ENCODE data around the gene SPDYE3.
"Not testable (repeated sequence)": the region's sequence is repeated elsewhere in the genome, so short reads cannot be mapped to it uniquely, and the experiment has no call there.

SPDYE3 gene, protein sequence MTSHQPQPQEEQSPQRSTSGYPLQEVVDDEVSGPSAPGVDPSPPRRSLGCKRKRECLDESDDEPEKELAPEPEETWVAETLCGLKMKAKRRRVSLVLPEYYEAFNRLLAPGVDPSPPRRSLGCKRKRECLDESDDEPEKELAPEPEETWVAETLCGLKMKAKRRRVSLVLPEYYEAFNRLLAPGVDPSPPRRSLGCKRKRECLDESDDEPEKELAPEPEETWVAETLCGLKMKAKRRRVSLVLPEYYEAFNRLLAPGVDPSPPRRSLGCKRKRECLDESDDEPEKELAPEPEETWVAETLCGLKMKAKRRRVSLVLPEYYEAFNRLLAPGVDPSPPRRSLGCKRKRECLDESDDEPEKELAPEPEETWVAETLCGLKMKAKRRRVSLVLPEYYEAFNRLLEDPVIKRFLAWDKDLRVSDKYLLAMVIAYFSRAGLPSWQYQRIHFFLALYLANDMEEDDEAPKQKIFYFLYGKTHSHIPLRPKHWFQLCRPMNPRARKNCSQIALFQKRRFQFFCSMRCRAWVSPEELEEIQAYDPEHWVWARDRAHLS

DNA sequence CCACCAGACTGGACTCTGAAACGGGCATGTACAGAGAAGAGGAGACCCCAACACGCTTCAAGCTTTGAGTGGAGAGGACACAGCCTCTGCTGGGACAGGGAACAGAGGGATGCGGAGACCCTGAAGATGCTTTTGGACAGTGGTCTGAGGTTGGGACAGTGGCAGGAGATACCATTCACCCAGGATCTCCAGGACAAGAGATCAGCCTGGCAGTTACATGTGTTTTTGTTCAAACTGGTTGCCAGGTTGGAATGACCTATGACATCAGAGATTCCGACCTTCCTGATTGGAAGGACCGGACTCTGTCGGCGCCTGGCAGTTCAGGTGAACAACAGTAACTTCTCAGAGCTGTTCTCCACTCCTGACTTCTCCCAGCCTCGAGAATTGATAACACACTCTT is at the start of gene SPDYE3:
Gene SPDYE3 (plus strand): TSS at position 301 of the 400 bp plus-strand sequence. CDS start 184 bp downstream, outside the sequence.
- not testable (repeated sequence) for DNase-seq (ENCODE audit: low read depth)

DNA sequence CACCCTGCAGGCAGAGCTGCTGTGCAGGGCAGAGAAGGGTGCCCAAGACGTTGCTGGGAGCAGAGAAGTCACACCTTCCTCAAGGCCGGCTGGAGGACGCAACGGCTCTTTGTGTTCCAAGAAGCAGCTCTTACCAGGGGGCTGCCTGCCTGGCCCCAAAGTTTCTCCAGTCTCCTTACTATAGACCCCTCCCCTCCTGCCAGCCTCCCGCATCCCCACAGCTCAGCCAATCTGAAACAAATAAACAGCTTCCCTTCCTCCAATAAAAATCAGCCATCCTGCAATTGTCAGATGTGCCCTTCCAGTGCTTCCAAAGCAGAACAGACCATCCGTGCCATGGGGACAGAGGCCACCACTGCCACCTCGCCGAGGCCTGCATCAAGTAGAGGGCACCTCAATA is 47.5 kb upstream of the SPDYE3 start:
- DNase-seq (ENCODE audit: low read depth): not testable (repeated sequence)

DNA sequence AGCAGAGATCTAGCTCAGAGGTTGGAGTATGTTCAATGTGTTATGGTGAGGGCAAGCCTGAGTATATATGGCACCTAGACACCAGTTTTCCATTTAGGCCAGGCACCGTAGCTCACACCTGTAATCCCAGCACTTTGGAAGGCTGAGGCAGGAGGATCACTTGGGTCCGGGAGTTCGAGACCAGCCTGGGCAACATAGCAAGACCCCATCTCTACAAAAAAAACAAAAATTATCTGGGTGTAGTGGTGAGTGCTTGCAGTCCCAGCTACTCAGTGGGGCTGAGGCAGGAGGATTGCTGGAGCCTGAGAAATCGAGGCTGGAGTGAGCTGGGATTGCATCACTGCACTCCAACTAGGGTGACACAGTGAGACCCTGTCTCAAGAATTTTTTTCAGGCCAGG is 44.6 kb upstream of the SPDYE3 start:
- DNase-seq (ENCODE audit: low read depth): not testable (repeated sequence)

DNA sequence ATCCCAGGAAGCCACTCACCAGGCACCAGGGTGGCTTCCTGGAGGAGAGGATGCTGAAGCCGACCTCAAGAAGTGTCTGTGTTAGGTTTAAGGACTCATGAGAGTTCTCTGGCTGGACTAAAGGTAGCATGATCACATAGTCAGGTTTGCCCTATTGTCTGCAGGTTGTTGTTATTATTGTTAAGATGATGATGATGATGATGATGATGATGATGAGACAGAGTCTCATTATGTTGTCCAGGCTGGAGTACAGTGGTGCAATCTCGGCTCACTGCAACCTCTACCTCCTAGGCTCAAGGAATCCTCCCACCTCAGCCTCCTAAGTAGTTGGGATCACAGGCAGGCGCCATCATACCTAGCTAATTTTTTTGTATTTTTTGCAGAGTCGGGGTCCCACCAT is 43.3 kb upstream of the SPDYE3 start:
- DNase-seq (ENCODE audit: low read depth): not testable (repeated sequence)

DNA sequence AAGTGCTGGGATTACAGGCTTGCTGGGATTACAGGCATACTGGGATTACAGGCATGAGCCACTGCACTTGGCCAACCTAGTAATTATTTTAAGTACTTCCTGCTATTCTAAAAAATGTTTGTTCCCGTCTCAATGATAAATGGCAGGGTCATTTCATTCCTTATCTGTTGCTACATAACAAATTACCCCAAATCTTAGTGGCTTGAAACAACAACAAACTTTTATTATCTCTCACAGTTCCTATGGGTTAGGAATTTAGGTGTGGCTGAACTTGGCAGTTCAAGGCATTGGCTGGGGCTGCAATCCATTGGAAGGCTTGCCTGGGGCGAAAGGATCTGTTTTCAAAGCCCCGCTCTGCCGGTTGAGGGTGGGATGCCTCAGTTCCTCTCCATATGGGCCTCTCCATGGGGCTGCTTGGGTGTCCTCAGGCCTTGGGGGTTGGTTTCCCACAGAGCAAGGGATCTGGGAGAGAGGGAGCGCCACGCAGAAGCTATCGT is 42.8 kb upstream of the SPDYE3 start:
- not testable (repeated sequence) for DNase-seq (ENCODE audit: low read depth)

DNA sequence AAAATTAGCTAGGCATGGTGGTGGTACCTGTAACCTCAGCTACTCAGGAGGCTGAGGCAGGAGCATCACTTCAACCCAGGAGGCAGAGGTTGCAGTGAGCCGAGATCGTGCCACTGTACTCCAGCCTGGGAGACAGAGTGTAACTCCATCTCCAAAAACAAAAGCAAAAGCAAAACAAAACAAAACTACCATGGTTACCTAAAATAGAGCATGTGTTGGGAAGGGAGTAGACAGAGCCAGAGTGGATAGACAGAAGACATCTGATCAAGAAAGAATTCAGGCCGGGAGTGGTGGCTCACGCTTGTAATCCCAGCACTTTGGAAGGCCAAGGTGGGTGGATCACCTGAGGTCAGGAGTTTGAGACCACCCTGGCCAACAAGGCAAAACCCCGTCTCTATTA is 41.7 kb upstream of the SPDYE3 start:
- not testable (repeated sequence) for DNase-seq (ENCODE audit: low read depth)

DNA sequence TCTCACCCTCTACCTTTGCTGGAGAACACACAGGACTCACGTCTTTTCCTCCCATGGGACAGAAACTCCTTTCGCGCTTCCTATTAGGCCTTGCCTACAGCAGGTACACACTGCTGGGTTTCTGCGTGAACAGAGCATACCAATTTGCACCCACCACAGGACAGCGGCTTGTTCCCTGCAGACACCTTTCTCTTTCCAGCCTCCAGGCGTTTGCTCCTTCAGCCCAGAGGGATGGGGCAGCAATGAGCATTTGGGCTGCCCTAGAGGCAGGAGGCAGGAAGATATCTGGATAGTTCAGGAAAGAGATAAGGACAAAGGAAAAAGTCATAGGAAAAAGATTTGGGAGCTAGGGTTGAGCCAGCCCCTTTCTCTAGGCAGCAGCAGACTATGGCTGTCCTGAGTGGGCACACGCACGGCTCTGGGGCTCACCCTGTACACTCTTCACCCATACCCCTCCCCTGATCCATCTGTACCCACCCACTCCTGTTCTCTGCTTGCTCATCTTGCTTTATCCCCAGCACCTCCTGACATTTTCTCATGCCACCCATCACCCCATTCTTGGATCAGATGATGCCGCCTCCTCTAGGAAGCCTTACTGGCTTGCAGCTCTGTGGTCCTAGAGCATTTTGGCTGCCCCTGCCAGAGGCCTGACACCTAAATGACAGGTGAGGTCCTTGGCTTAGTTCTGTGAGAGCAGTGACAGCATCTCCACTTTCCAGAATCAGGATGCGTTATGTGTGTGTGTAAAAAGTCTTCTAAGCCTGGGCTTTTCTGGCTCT is 40.7 kb upstream of the SPDYE3 start:
- DNase-seq (ENCODE audit: low read depth): no peak

DNA sequence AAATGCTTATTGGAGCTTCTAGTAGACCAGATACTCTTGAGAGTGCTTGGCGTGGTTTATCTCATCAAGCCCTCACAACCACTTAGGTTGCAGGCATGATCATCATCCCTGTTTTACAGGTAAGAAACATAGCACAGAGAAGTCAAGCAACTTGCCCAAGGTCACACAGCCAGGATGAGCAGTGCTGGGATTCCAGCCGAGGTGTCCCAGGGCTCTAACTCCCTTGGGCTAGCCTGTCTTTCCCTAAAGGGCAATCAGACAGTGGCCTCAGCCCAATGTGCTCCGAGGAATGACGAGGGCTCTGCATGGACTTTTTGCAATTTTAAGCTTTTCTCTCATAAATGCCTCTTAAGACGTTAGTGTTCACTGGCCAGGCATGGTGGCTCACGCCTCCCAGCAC is 39.9 kb upstream of the SPDYE3 start:
- no peak for DNase-seq (ENCODE audit: low read depth)

DNA sequence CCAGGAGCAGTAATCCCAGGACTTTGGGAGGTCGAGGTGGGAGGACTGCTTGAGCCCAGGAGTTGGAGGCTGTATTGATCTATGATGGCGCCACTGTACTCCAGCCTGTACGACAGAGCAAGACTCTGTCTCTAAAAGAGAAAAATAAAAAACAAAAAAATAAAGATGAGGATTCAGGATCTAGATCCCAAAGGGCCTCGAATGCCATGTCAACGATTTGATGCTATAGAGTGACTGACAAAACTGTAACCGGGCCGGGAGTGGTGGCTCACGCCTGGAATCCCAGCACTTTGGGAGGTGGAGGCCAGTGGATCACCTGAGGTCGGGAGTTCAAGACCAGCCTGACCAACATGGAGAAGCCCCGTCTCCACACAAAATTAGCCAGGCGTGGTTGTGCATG is 38.6 kb upstream of the SPDYE3 start:
- not testable (repeated sequence) for DNase-seq (ENCODE audit: low read depth)

DNA sequence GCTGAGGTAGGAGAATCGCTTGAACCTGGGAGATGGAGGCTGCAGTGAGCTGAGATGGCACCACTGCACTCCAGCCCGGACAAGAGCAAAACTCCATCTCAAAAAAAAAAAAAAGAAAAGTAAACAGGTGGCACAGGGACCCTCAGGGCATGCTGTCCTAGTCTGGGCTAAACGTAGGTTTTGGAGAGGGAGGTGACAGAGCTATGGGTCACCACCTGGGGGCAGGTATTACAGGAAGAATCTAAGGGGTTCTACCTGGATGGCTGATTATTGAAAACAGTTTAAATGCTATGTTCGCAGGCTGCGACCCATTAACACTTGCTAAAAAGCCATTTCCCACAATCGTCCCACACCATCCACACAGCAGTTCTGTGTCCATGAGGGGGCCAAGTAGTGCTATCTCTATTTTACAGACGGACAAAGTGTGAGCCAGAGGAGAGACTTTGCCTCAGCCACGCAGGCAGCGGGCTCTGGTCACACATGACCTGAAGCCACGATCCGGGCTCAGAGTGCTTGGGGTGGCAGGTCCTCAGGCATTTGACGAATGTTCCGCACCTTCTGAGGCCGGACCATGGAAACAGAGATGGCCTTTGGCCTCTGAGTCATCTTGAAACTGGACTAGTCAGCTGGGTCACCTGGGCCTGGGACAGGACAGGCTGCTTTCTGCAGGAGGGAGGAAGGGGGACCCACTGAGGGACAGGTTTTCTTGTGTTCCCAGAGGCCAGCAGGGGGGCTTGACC is 38.0 kb upstream of the SPDYE3 start:
- not testable (repeated sequence) for DNase-seq (ENCODE audit: low read depth)

DNA sequence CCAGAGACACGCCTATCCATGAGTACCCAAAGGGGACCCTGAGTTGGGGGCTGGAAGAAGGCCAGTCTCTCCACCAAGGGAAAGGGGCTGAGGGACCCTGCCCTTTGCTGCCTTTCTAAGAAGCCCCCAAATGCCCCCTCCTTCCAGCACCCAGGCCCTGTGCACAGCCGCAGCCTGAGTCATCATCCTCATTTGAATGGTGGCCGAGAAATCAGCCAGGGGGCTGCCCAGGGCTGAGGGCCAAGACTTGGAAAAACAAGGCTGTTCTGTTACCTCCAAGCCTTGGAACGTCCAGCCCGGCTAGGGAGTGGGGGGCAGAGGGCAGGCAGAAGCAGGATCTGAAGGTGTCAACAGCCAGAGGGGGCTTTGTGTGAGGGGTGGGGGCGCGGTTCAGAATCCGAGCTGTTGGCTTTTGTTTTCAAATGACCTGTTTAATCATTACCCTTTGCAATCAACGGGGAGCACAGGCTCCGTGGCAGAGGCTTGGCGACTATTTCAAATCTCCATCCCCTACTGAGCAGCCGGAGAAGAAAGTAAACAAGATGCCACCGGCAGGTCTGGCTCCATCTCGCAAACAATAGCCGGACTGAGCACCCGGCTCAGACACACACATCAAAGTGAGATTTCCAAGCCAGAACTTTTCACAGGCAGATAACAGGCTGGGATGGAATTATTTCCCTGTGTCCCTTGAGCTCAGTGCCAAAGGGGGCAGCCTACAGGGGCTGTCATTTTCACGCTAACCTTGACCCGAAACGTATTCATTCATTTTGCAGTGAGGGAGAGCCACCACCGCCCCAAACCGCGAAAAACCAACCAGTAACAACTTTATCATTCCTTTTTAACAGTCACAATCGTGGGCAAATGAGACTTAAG is 37.2 kb upstream of the SPDYE3 start:
- DNase-seq (ENCODE audit: low read depth): not testable (repeated sequence)

DNA sequence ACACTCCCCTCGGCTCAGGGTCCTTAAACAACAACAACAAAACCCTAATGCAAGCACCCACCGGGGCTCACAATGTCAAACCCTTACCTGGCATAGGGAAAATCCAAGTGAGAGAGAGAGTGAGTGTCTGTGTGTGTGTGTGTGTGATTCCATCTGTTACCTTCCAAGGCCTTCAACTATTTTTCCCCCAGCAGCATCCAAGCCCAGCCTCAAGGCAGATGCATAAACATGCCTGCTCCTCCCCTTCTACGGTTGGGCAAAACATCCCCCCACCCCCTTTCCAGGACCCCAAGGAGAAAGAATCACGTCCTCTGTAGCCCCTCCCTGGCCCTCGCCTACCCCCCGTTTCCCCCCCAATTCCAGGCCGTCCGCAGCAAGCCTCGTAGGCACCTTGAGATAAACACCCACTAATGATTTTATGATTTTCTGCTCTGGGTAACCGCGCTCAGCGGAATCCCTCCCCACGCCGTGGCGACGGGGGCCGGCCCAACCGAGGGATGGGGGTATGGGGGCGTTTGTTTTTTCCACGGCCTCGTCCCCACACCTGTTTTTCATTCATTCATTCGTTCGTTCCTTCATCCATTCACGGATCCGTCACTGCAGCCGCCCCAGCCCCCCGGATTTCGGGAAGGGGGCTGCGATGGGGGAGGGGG is 36.4 kb upstream of the SPDYE3 start:
- not testable (repeated sequence) for DNase-seq (ENCODE audit: low read depth)

DNA sequence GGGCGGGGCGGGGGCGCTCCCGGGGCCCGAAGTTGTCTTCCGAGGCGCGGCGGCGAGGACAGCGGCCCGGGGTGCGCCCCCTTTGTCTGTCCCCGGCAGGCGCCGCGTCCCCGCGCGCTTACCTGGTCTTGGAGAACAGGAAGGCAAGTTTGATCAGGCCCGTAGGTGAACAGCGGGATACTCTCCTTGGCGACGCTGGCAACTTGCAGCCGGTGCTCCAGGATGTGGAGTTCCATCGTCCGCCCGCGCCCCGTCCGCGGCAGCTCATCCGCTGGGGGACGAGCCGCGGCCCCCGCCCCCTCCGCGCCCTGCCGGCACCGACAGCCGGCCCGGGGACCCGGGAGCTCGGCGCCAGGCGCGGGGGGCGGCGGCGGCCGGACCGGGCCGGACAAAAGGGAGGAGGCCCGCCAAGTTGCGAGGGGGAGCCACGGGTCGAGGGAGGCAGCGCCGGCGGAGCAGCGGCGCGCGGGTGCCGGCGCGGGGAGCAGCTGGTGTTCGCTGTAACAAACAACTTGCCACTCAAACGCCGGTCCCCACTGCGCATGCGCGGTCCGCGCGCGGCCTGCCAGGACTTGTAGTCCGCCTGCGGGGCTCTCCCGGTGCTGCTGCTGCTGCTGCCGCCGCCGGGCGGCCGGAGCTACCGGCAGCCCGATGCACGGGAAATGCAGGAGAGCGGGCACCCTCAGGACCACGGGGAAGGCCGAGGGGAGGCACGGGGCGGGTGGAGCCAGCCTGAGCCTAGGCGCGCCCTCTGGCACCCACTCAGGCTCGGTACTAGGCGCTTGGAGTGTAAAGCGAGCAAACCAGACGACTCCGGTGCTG is 35.6 kb upstream of the SPDYE3 start:
- DNase-seq (ENCODE audit: low read depth): peak; percentile 93

DNA sequence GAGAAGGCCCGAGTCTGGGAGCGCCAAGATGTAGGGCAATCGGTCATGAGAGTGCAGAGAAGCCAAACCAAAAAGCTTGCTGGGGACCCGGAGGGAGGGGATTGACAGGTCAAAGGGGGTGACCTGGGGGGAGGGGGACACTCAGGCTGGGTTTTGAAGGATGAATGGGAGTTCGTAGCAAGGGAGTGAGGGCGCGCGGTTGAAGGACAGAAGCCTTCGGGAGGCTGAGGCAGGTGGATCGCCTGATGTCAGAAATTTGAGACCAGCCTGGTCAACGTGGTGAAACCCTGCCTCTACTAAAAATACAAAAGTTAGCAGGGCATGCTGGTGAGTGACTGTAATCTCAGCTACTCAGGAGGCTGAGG is 35.0 kb upstream of the SPDYE3 start:
- DNase-seq (ENCODE audit: low read depth): not testable (repeated sequence)

DNA sequence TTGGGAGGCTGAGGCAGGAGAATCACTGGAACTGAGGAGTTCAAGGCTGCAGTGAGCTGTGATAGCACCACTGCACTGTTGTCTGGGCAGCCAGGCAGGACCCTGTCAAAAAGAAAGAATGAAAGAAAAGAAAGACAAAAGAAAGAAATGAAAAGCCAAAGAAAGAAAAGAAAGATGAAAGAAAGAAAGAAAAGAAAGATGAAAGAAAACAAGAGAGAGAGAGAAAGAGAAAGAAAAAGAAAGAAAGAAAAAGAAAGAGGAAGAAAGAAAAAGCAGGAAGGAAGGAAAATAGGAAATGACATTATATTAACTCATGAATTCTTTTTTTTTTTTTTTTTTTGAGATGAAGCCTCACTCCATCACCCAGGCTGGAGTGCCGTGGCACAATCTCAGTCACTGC is 32.4 kb upstream of the SPDYE3 start:
- DNase-seq (ENCODE audit: low read depth): no peak

DNA sequence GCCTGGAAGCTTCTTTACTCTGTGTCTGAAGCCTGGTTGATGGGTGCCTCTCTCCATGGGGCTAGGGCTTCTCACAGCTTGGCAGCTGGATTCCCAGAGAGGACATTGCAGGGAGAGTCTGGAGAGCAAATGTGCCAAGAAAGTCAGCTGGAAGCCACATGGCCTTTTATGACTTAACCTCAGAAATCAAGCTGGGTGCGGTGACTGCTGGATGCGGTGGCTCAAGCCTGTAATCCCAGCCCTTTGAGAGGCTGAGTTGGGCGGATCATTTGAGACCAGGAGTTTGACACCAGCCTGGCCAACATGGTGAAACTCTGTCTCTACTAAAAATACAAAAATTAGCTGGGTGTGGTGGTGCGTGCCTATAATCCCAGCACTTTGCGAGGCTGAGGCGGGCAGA is 31.4 kb upstream of the SPDYE3 start:
- not testable (repeated sequence) for DNase-seq (ENCODE audit: low read depth)

DNA sequence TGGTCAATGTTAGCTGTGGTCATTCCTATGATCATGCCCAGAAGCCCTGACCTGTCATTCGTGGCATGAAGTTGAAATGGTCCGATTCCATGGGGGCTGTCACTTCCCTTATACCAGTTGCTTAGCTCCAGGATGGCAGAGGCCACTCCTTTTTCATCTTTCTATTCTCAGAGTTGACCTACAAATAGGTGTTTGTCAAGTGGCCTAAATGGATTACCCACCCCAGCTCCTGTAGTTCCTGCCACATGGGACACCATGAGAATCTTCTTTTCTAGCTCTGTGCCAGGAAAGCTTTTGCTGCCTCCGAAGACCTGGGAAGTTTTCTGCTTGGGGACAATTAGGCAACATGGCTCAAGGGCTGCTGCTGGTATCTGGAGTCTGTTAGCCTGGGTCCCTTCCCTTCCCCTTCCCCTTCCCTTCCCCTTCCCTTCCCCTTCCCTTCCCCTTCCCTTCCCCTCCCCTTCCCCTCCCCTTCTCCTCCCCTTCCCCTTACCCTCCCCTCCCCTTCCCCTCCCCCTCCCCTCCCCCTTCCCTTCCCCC is 25.4 kb upstream of the SPDYE3 start:
- DNase-seq (ENCODE audit: low read depth): not testable (repeated sequence)

DNA sequence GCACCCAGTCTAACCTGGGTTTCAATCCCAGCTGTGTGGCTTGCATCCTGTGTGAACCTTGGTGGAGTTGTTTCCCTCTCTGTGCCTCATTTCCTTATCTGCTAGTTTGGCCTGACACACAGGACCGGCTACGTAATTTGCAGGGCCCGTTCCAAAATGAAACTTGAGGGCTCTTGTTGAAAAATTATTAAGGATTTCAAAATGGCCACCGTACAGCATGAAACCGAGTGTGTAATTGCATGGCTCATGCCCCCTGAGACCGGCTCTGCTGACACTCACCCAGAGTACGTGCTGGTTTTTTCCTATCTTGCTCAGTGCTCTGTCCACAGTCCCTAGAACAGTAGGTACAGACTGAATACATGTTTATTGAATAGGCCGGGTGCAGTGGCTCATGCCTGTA is 24.4 kb upstream of the SPDYE3 start:
- DNase-seq (ENCODE audit: low read depth): not testable (repeated sequence)

All from CMK (cell line).